ENCODE measurements around the gene RYR3. TPM values are rescaled to one million over a fixed set of nuclear protein-coding genes. Genes with fewer than 3 reads are reported as not detected.

RYR3 gene
- total and polyA plus RNA-seq, 10 of the 15 experiments (the other 5 are each of a cell fraction or from before 2014, with no cell fraction given) = under 0.01 to 0.44 (median 0.16) TPM; not detected in 5

DNA sequence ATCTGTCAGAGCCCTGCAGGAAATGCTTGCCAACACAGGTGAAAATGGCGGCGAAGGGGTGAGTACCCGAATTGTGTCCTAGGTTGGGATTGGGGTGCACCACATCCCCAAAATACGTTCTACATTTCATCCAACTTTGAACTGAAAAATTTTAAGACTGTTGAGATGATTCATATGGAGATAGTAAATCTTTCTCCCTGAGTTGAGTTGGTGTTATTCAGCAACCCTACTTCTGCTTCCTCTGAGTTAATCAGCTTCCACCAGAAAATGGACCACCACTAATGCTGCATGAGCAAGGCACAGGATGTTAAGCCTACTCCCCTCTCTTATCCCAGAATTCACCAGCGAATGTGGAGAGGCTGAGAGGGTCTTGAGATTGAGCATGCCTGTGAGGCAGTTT is 192.9 kb downstream of the RYR3 start:
- H3K36me3 ChIP-seq (ENCODE audit: control insufficient read depth in 2 of 2, insufficient read depth in 2 of 2, low read length in 1 of 2) = no peaks in the 10 kb centered on the region
- H3K4me1 ChIP-seq (ENCODE audit: control insufficient read depth, insufficient read depth, low read length) = no peaks in the 10 kb centered on the region
- H3K27me3 ChIP-seq (replicated peaks in 1 of 2; ENCODE audit: control insufficient read depth in 2 of 2, insufficient read depth in 2 of 2, low read length in 1 of 2) = no peaks in the 10 kb centered on the region
- RAD21 ChIA-PET (ENCODE audit: unreplicated experiment) = no interaction called here
- no peaks in the 10 kb centered on the region for H3K9me3 ChIP-seq (replicated peaks; ENCODE audit: control insufficient read depth, insufficient read depth, low read length)
- H3K4me2 ChIP-seq (ENCODE audit: control insufficient read depth, insufficient read depth) = no peak overlapping the region
- no peak for TF ChIP-seq TARDBP (IDR thresholded peaks at IDR 0.05; ENCODE audit: borderline replicate concordance)
- TF ChIP-seq BCL11A (IDR thresholded peaks at IDR 0.05; ENCODE audit: low read depth, low read length) = no peak
- TF ChIP-seq SMAD1 (IDR thresholded peaks at IDR 0.05; ENCODE audit: low read depth, partially characterized antibody) = no peak
- TF ChIP-seq STAT3 (IDR thresholded peaks at IDR 0.05; ENCODE audit: low read depth, low read length) = no peak
- no peak for TF ChIP-seq ESRRA (IDR thresholded peaks at IDR 0.05; ENCODE audit: low read length)
- TF ChIP-seq NRF1 (conservative IDR thresholded peaks at IDR 0.05; ENCODE audit: low read depth, low read length) = no peak
- TF ChIP-seq, protein P1, sequence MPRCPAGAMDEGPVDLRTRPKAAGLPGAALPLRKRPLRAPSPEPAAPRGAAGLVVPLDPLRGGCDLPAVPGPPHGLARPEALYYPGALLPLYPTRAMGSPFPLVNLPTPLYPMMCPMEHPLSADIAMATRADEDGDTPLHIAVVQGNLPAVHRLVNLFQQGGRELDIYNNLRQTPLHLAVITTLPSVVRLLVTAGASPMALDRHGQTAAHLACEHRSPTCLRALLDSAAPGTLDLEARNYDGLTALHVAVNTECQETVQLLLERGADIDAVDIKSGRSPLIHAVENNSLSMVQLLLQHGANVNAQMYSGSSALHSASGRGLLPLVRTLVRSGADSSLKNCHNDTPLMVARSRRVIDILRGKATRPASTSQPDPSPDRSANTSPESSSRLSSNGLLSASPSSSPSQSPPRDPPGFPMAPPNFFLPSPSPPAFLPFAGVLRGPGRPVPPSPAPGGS (IDR thresholded peaks at IDR 0.05; ENCODE audit: borderline replicate concordance, insufficient read depth, low read depth, low read length, poor library complexity, severe bottlenecking) = no peak
- TF ChIP-seq EZH2 (IDR thresholded peaks at IDR 0.05; ENCODE audit: borderline replicate concordance, control insufficient read depth, low read depth, low read length) = no peak
- no peak for TF ChIP-seq PAX8 (IDR thresholded peaks at IDR 0.05)
- no peak for TF ChIP-seq CEBPB (IDR thresholded peaks at IDR 0.05; ENCODE audit: borderline replicate concordance in 1 of 2, low read depth in 2 of 2, low read length in 2 of 2)
- no peak for TF ChIP-seq EP300 (IDR thresholded peaks at IDR 0.05; ENCODE audit: borderline replicate concordance in 1 of 2, control insufficient read depth in 1 of 2, low read depth in 2 of 2, low read length in 2 of 2)
- TF ChIP-seq, protein P2, sequence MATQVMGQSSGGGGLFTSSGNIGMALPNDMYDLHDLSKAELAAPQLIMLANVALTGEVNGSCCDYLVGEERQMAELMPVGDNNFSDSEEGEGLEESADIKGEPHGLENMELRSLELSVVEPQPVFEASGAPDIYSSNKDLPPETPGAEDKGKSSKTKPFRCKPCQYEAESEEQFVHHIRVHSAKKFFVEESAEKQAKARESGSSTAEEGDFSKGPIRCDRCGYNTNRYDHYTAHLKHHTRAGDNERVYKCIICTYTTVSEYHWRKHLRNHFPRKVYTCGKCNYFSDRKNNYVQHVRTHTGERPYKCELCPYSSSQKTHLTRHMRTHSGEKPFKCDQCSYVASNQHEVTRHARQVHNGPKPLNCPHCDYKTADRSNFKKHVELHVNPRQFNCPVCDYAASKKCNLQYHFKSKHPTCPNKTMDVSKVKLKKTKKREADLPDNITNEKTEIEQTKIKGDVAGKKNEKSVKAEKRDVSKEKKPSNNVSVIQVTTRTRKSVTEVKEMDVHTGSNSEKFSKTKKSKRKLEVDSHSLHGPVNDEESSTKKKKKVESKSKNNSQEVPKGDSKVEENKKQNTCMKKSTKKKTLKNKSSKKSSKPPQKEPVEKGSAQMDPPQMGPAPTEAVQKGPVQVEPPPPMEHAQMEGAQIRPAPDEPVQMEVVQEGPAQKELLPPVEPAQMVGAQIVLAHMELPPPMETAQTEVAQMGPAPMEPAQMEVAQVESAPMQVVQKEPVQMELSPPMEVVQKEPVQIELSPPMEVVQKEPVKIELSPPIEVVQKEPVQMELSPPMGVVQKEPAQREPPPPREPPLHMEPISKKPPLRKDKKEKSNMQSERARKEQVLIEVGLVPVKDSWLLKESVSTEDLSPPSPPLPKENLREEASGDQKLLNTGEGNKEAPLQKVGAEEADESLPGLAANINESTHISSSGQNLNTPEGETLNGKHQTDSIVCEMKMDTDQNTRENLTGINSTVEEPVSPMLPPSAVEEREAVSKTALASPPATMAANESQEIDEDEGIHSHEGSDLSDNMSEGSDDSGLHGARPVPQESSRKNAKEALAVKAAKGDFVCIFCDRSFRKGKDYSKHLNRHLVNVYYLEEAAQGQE (IDR thresholded peaks at IDR 0.05; ENCODE audit: low read depth, low read length) = no peak
- TF ChIP-seq GABPA (IDR thresholded peaks at IDR 0.05; ENCODE audit: low read depth) = no peak
- no peak for ATAC-seq
- no peak for DNase-seq (ENCODE audit: low read depth, low spot score)
- SMC1A ChIA-PET (ENCODE audit: uncharacterized antibody, unreplicated experiment) = no interaction called here
- H2AFZ ChIP-seq (ENCODE audit: control insufficient read depth, low read depth, low read length) = no peak overlapping the region
- H3K9ac ChIP-seq (ENCODE audit: control insufficient read depth, insufficient read depth, low read length) = no peak overlapping the region
- CTCF ChIA-PET = no interaction called here
- no peak overlapping the region for H3K4me3 ChIP-seq
- H4K20me1 ChIP-seq (ENCODE audit: control insufficient read depth, insufficient read depth) = no peaks in the 10 kb centered on the region
- H3K79me2 ChIP-seq (ENCODE audit: control insufficient read depth, insufficient read depth, low read length) = no peaks in the 10 kb centered on the region
- no TSS peak for BruUV-seq (replicated peaks)
- 35% methylated on average over 5 of the region's 5 CpGs for WGBS (ENCODE audit: insufficient coverage, insufficient replicate concordance, low lambda C conversion rate, missing lambda C conversion rate)
- H3K27ac ChIP-seq (ENCODE audit: control insufficient read depth, insufficient read depth) = no peak overlapping the region
- in situ Hi-C loops (cut with MboI) = no loop called here
- POLR2A ChIA-PET = no interaction called here
- intact Hi-C loops (cut with micrococcal nuclease; ENCODE audit: unreplicated experiment) = no loop called here
- FAIRE-seq = no peak
